Panc1 (cell line): ENCODE measurements around the gene USP10. TPM values are rescaled to one million over a fixed set of nuclear protein-coding genes. Genes with fewer than 3 reads are reported as not detected.

Source experiments
- ATAC-seq: fragments of 200-7000 bp; cut with Tn5 transposase; 2 replicates; pipeline ENCODE4 v1.9.1; 2020; ENCODE audit warnings: mild to moderate bottlenecking, moderate library complexity
- BruUV-seq: library from RNA; stranded (reverse); fragments of 400-500 nt; replicated peaks from 2 replicates; lab custom pipeline; 2021; lab: Mats Ljungman, UMichigan
- CTCF ChIA-PET: fragments of 300-600 bp; sonication (Branson Sonifier 250); formaldehyde crosslinking; loops from one replicate; lab custom pipeline; 2022; ENCODE audit warnings: antibody characterized with exemption; lab: Charles Lee
- POLR2A ChIA-PET: fragments of 300-600 bp; sonication (Branson Sonifier 250); formaldehyde crosslinking; loops from one replicate; lab custom pipeline; 2022; ENCODE audit warnings: antibody characterized with exemption; lab: Charles Lee
- DNase-seq: peaks from one replicate; pipeline ENCODE4 v3.0.0-alpha.2; 2010; ENCODE audit warnings: low read depth, low spot score
- H3K27ac ChIP-seq: 2 replicates; pipeline ENCODE4 v1.5.1; 2011; ENCODE audit warnings: mild to moderate bottlenecking, low read length, inconsistent platforms
- H3K27me3 ChIP-seq: fragments of 200-500 bp; sonication (Bioruptor generic); 2 replicates; pipeline ENCODE4 v1.6.0; 2014; ENCODE audit warnings: low read length, inconsistent platforms; ENCODE audit not compliant: control insufficient read depth, insufficient read depth
- H3K36me3 ChIP-seq: fragments of 200-500 bp; sonication (Bioruptor generic); 2 replicates; pipeline ENCODE4 v1.5.1; 2014; ENCODE audit warnings: inconsistent platforms, mild to moderate bottlenecking, low read length, moderate library complexity; ENCODE audit not compliant: control insufficient read depth, insufficient read depth
- H3K4me1 ChIP-seq: 2 replicates; pipeline ENCODE4 v1.5.1; 2011; ENCODE audit warnings: inconsistent platforms, mild to moderate bottlenecking, low read length, moderate library complexity; ENCODE audit not compliant: control insufficient read depth, insufficient read depth
- H3K4me3 ChIP-seq, 2 experiments: 2 replicates each; pipeline ENCODE4 v1.5.1; 2011 to 2012; ENCODE audit warnings: low read depth in 2 of 2, low read length in 2 of 2, mild to moderate bottlenecking in 2 of 2, inconsistent platforms in 1 of 2, moderate library complexity in 1 of 2
- H3K9me3 ChIP-seq: fragments of 200-500 bp; sonication (Bioruptor generic); 2 replicates; pipeline ENCODE4 v1.5.1; 2014; ENCODE audit warnings: low read depth, mild to moderate bottlenecking, inconsistent platforms, low read length, moderate library complexity; ENCODE audit not compliant: control insufficient read depth, insufficient read depth
- POLR2AphosphoS5 ChIP-seq: IDR thresholded peaks from 2 replicates; pipeline ENCODE4 v1.6.1; 2012; ENCODE audit warnings: mild to moderate bottlenecking, low read depth, low read length, moderate library complexity
- SIN3A ChIP-seq: IDR thresholded peaks from 2 replicates; pipeline ENCODE4 v1.6.1; 2012; ENCODE audit warnings: low read depth, mild to moderate bottlenecking, low read length, moderate library complexity, borderline replicate concordance; ENCODE audit not compliant: insufficient read depth
- TCF7L2 ChIP-seq: IDR thresholded peaks from 2 replicates; pipeline ENCODE4 v1.6.1; 2011; ENCODE audit warnings: mild to moderate bottlenecking, low read depth, low read length, inconsistent platforms
- in situ Hi-C: cut with HindIII; loops from 2 replicates; pipeline ENCODE4 v1.10.0; 2016; ENCODE audit warnings: low sequenced_read_pairs, low pct_unique_long_range_greater_than_20kb
- intact Hi-C: fragments of 100-400 bp; cut with micrococcal nuclease; formaldehyde crosslinking; loops from one replicate; pipeline ENCODE4 v1.10.0; 2022; ENCODE audit not compliant: unreplicated experiment
- total RNA-seq: library from RNA; stranded (reverse); gene quantifications from one replicate; pipeline ENCODE4 v1.2.1, GENCODE V29; 2021; ENCODE audit not compliant: unreplicated experiment
- TF ChIP-seq, protein P1 (sequence below): fragments of 450-650 bp; IDR thresholded peaks from 2 replicates; pipeline ENCODE4 v1.5.1; 2017; ENCODE audit warnings: mild to moderate bottlenecking
- TF ChIP-seq, protein P2 (sequence below), 2 experiments: IDR thresholded peaks; 2 replicates each; pipeline ENCODE4 v1.6.1; 2011 to 2012; ENCODE audit warnings: low read depth in 2 of 2, control low read depth in 1 of 2, low read length in 1 of 2, mild to moderate bottlenecking in 1 of 2, moderate library complexity in 1 of 2; ENCODE audit not compliant: insufficient read depth in 1 of 2

Gene USP10
- total RNA-seq, 1 experiment from 2014 or later = 77.4 TPM

DNA sequence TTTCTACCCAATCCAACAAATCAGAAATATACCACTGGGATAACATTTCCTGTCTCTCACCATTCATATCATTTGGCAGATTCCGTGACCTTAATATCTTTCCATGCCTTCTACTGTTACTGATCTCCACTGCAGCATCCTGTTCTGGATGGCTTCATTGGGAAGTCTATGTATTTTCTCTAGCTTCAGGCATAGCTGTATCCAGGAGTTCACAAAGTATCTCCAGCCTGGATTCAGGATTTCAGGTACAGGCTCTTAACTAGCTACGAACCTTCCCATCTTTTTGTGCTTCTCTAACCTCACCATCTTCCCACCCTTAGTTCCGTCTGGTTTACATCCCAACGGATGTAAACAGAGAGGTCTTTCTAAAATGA lies 15.2 kb upstream of the USP10 start:
- Histone ChIP-seq H3K4me3 (no peak overlapping the region), H3K27me3 (no peaks in the 10 kb centered on the region), H3K4me1 (no peaks in the 10 kb centered on the region), H3K27ac (no peak overlapping the region), H3K9me3 (no peaks in the 10 kb centered on the region), H3K36me3 (no peaks in the 10 kb centered on the region)
- in situ Hi-C loops = no loop called here
- DNase-seq (no peak), ATAC-seq (no peak)
- CTCF ChIA-PET = no interaction called here
- intact Hi-C loops = no loop called here
- BruUV-seq = no TSS peak
- POLR2A ChIA-PET = no interaction called here
- TF ChIP-seq, protein P1, sequence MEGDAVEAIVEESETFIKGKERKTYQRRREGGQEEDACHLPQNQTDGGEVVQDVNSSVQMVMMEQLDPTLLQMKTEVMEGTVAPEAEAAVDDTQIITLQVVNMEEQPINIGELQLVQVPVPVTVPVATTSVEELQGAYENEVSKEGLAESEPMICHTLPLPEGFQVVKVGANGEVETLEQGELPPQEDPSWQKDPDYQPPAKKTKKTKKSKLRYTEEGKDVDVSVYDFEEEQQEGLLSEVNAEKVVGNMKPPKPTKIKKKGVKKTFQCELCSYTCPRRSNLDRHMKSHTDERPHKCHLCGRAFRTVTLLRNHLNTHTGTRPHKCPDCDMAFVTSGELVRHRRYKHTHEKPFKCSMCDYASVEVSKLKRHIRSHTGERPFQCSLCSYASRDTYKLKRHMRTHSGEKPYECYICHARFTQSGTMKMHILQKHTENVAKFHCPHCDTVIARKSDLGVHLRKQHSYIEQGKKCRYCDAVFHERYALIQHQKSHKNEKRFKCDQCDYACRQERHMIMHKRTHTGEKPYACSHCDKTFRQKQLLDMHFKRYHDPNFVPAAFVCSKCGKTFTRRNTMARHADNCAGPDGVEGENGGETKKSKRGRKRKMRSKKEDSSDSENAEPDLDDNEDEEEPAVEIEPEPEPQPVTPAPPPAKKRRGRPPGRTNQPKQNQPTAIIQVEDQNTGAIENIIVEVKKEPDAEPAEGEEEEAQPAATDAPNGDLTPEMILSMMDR = no peak
- no peak for TF ChIP-seq SIN3A
- TF ChIP-seq, protein P2, sequence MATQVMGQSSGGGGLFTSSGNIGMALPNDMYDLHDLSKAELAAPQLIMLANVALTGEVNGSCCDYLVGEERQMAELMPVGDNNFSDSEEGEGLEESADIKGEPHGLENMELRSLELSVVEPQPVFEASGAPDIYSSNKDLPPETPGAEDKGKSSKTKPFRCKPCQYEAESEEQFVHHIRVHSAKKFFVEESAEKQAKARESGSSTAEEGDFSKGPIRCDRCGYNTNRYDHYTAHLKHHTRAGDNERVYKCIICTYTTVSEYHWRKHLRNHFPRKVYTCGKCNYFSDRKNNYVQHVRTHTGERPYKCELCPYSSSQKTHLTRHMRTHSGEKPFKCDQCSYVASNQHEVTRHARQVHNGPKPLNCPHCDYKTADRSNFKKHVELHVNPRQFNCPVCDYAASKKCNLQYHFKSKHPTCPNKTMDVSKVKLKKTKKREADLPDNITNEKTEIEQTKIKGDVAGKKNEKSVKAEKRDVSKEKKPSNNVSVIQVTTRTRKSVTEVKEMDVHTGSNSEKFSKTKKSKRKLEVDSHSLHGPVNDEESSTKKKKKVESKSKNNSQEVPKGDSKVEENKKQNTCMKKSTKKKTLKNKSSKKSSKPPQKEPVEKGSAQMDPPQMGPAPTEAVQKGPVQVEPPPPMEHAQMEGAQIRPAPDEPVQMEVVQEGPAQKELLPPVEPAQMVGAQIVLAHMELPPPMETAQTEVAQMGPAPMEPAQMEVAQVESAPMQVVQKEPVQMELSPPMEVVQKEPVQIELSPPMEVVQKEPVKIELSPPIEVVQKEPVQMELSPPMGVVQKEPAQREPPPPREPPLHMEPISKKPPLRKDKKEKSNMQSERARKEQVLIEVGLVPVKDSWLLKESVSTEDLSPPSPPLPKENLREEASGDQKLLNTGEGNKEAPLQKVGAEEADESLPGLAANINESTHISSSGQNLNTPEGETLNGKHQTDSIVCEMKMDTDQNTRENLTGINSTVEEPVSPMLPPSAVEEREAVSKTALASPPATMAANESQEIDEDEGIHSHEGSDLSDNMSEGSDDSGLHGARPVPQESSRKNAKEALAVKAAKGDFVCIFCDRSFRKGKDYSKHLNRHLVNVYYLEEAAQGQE (IDR thresholded peaks at IDR 0.05; ENCODE audit: insufficient read depth in 1 of 2, low read depth in 2 of 2, low read length in 1 of 2) = no peak
- TF ChIP-seq POLR2AphosphoS5 = no peak
- no peak for TF ChIP-seq TCF7L2

DNA sequence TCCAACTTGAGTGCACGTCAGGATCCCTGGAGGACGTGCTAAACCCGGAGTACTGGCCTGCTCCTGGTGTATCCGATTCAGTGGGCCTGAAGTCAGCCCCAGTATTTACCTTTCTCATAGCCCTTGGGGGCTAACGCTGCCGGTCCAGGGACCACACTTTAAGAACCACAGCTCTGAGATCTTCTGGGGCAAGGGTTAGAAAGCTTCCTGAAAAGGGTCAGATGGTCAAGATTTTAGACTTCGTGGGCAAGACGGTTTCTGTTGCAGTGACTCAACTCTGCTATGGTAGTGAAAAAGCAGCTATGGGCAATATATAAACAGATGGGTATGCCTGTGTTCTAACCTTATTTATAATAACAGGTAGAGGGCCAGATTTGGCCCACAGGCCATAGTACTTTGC lies 14.6 kb upstream of the USP10 start:
- BruUV-seq = no TSS peak
- H3K4me3 ChIP-seq = no peak overlapping the region
- TF ChIP-seq POLR2AphosphoS5 (no peak), TCF7L2 (no peak), SIN3A (no peak)
- TF ChIP-seq, protein P2 (IDR thresholded peaks at IDR 0.05; ENCODE audit: insufficient read depth in 1 of 2, low read depth in 2 of 2, low read length in 1 of 2) = no peak
- TF ChIP-seq, protein P1 = no peak
- no peak overlapping the region for H3K27ac ChIP-seq
- ATAC-seq = no peak
- ChIA-PET CTCF (interaction anchor here (0.8 kb wide), 1 partner anchor 13 kb away, joined by 4 read pairs; no protein-coding TSS in a partner anchor), POLR2A (no interaction called here)
- no peaks in the 10 kb centered on the region for H3K9me3 ChIP-seq
- H3K36me3 ChIP-seq = no peaks in the 10 kb centered on the region
- no peak for DNase-seq
- in situ Hi-C loops (no loop called here), intact Hi-C loops (no loop called here)
- H3K4me1 ChIP-seq = no peaks in the 10 kb centered on the region
- no peaks in the 10 kb centered on the region for H3K27me3 ChIP-seq
